Erythroblast (primary cell): Measurements from ENCODE around the gene TRIM54.

Source experiments
- GATA1 ChIP-seq: IDR thresholded peaks from 2 replicates; pipeline ENCODE4 v1.6.1; 2011; ENCODE audit warnings: low read depth, mild to moderate bottlenecking, control low read depth, low read length, moderate library complexity
- POLR2A ChIP-seq: IDR thresholded peaks from 2 replicates; pipeline ENCODE4 v1.6.1; 2011; ENCODE audit warnings: mild to moderate bottlenecking, low read length

- TF ChIP-seq POLR2A (no peak), GATA1 (no peak)
Measured at GRCh38 chr2:27256855-27257454, 25.3 kb upstream of the TRIM54 start.
